C4-2B (cell line): ENCODE data around the gene SGPP1.

Source experiments
- H3K27ac ChIP-seq: fragments of 450-650 bp; 2 replicates; pipeline ENCODE4 v1.5.1; 2017
- ZFX ChIP-seq: fragments of 450-650 bp; IDR thresholded peaks from 2 replicates; pipeline ENCODE4 v1.6.1; 2017
- TF ChIP-seq, protein P1 (sequence below): fragments of 450-650 bp; conservative IDR thresholded peaks from 2 replicates; pipeline ENCODE4 v1.5.1; 2017; ENCODE audit warnings: mild to moderate bottlenecking

The SGPP1 gene

DNA sequence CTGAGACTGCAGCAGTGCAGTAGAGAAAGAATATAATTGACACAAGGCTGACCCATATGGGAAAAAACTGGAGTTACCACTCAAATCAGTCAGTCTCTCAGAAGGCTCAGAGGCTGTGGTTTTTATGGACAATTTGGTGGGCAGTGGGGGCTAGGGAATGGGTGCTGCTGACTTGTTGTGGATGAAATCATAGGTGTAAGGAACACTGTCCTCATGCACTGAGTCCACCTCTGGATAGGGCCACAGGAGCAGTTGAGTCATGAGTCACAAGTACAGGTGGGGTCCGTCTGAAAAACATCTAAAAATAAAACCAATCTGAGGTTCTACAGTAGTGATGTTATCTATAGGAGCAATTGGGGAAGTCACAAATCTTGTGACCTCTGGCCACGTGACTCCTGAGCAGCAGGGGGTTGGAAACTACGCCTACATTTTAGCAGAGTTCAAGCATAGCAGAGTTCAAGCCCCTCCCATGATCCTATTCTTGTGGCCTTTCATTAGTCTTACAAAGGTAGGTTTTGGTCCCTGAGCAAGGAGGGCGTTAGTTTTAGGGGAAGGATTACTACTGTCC lies 18.1 kb upstream of the SGPP1 start:
- no peak overlapping the region for H3K27ac ChIP-seq

DNA sequence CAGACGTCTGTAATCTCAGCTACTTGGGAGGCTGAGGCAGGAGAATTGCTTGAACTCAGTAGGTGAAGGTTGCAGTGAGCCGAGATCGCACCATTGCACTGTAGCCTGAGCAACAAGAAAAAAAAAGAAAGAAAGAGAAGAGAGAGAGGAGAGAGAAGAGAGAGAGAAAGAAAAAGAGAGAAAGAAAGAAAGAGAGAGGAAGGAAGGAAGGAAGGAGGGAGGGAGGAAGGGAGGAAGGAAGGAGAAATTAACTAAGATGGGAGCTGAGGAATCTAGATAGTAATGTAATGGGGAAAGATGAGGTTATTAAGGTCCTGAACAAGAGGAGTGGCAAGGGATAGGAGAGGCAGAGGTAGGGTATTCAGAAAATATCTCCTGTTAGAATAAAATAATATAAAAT lies 17.4 kb upstream of the SGPP1 start:
- TF ChIP-seq, protein P1, sequence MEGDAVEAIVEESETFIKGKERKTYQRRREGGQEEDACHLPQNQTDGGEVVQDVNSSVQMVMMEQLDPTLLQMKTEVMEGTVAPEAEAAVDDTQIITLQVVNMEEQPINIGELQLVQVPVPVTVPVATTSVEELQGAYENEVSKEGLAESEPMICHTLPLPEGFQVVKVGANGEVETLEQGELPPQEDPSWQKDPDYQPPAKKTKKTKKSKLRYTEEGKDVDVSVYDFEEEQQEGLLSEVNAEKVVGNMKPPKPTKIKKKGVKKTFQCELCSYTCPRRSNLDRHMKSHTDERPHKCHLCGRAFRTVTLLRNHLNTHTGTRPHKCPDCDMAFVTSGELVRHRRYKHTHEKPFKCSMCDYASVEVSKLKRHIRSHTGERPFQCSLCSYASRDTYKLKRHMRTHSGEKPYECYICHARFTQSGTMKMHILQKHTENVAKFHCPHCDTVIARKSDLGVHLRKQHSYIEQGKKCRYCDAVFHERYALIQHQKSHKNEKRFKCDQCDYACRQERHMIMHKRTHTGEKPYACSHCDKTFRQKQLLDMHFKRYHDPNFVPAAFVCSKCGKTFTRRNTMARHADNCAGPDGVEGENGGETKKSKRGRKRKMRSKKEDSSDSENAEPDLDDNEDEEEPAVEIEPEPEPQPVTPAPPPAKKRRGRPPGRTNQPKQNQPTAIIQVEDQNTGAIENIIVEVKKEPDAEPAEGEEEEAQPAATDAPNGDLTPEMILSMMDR = no peak
- no peak for TF ChIP-seq ZFX
- H3K27ac ChIP-seq = no peak overlapping the region

More for the DNA sequence above, 18.1 kb upstream of the SGPP1 start:
- TF ChIP-seq, protein P1 = no peak
- no peak for TF ChIP-seq ZFX

DNA sequence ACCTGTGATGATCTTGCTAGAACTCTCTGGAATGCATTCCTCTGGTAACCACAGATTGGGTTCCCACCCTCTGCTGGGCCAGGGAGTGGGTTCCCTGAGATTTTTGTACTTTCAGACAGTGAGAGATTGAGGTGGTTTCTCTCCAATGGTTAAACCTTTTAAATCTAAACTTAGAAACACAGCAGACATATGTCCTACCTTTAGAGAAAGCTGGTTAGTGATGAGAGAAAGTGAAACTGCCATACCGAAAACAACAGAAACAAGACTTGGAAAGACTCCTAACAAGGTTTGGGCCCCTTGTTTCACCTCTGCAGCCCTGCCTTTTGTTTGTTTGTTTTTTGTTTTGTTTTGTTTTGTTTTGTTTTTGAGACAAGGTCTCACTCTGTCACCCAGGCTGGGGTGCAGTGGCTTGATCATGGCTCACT lies 9.7 kb upstream of the SGPP1 start:
- H3K27ac ChIP-seq = no peak overlapping the region

DNA sequence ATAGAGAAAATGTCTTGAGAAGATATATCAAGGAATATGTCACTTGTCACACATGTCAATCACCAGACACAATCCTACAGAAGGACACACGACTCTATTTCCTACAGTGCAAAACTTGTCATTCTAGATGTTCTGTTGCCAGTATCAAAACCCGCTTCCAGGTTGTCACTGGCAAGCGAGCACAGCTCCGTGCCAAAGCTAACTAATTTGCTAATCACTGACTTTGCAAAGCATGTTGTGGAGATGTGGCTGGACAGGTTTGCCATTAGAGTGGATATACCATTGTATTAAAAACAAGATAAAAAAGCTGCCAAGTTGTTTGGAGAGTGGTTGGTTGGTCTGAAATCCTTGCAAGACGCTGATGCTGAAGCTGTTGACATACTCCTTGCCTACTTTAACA lies 7.9 kb upstream of the SGPP1 start:
- peak overlapping the region; percentile 61 for H3K27ac ChIP-seq
- TF ChIP-seq, protein P1 = no peak
- TF ChIP-seq ZFX = no peak

More for the DNA sequence above, 9.7 kb upstream of the SGPP1 start:
- no peak for TF ChIP-seq ZFX
- TF ChIP-seq, protein P1 = no peak

DNA sequence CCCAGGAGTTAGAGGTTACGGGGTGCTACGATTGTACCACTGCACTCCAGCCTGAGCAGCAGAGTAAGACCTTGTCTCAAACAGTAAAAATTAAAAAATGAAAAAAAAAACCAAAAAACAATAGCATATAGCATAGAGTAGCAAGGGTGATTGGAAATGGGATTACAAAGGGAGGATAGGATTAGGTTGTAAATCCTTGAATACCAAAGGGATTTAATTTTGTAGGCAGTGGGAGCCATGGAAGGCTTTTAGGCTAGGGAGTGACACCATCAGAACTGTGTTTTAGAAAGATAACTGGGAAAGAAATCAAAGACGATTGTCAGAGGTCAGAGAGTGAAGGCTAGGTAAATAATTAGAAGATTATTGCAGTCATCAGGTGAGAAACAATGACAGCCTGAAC lies 2.8 kb upstream of the SGPP1 start:
- H3K27ac ChIP-seq = no peak overlapping the region
- TF ChIP-seq ZFX = no peak
- TF ChIP-seq, protein P1 = no peak

DNA sequence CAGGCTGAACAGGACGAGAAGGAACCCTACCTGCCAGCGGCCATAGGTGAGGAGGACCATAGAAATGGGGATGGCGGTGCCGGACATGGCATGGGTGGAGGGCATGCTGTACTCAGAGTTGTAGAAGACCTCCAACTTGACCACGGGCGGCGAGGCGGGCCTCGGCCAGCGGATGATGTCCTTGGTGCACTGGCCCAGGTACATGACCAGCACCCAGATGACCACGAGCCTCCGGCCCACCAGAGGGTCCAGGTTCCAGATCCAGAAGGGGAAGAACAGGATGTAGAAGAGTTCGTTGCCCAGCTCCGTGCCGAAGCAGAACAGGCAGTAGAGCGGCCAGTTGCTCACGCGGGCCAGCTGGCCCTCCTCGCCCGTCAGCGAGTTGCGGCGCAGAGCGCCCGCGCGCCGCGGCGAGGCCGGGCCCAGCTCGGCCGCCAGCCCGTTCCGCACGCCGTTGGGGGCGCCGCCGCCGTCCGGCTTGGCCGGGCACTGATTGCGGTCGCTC lies 582 bp downstream of the SGPP1 start:
- TF ChIP-seq, protein P1 = no peak
- peak; percentile 96 for TF ChIP-seq ZFX

DNA sequence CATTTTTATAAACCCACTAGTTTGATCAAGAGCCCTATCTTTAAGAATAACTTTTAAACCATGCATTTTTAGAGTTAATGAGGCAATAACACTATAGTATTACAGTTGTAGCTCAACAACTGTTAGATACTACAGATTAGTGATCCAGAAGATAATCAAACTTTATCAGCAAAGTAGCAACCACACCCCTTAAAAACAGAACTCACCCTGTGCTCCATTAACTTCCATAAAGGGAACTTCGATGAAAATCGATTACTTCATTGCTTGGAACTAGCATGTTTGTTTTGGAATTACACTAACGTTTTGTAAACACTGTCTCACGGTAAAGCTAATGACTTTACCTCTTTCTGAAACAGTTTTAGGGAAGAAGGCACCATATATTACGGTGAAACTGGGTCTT lies 1.4 kb downstream of the SGPP1 start:
- TF ChIP-seq ZFX = no peak
- TF ChIP-seq, protein P1 = no peak
- H3K27ac ChIP-seq = no peak overlapping the region

More for the DNA sequence above, 582 bp downstream of the SGPP1 start:
- H3K27ac ChIP-seq = peak overlapping the region; percentile 88
